ENCODE data around the gene SNRPD1.

- no peak for TF ChIP-seq POLR2AphosphoS5 (IDR thresholded peaks at IDR 0.05; ENCODE audit: low read depth, low read length)
- no peak for TF ChIP-seq TAF1 (IDR thresholded peaks at IDR 0.05; ENCODE audit: borderline replicate concordance, insufficient read depth, low read length)
Measured at GRCh38 chr18:21656402-21656801, 44.3 kb downstream of the SNRPD1 start.

Data from PFSK-1 (cell line).